HEK293 (cell line): ENCODE data around the gene FOXN3.
"Not testable (repeated sequence)": the region's sequence is repeated elsewhere in the genome, so short reads cannot be mapped to it uniquely, and the experiment has no call there.

ENCODE experiments used
- CTCF ChIP-seq: fragments of 450-650 bp; formaldehyde crosslinking; IDR thresholded peaks from 2 replicates; pipeline ENCODE4 v1.5.1; 2016; ENCODE audit warnings: missing biosample characterization, missing genetic modification characterization
- HOXC10 ChIP-seq: sonication (generic); formaldehyde crosslinking; IDR thresholded peaks from 2 replicates; pipeline ENCODE4 v1.8.1; 2023; ENCODE audit warnings: mild to moderate bottlenecking, missing genetic modification reagents
- ZNF629 ChIP-seq: fragments of 450-650 bp; formaldehyde crosslinking; IDR thresholded peaks from 2 replicates; pipeline ENCODE4 v1.5.1; 2017; ENCODE audit warnings: missing biosample characterization, missing genetic modification characterization
- ZNF654 ChIP-seq: fragments of 450-650 bp; formaldehyde crosslinking; IDR thresholded peaks from 2 replicates; pipeline ENCODE4 v1.5.1; 2016; ENCODE audit warnings: low read depth, missing biosample characterization, missing genetic modification characterization
- ZNF677 ChIP-seq: fragments of 450-650 bp; IDR thresholded peaks from 2 replicates; pipeline ENCODE4 v1.5.0; 2018; ENCODE audit warnings: missing biosample characterization, mild to moderate bottlenecking, missing genetic modification characterization, moderate library complexity
- ZNF692 ChIP-seq: fragments of 450-650 bp; formaldehyde crosslinking; IDR thresholded peaks from 2 replicates; pipeline ENCODE4 v1.5.1; 2016; ENCODE audit warnings: missing biosample characterization, missing genetic modification characterization
- TF ChIP-seq, protein P1 (sequence below): fragments of 450-650 bp; formaldehyde crosslinking; IDR thresholded peaks from 2 replicates; pipeline ENCODE4 v1.5.1; 2016; ENCODE audit warnings: missing biosample characterization, missing genetic modification characterization, low read depth

GRCh38 chr14:89111766-89112543 lies 305.1 kb downstream of the FOXN3 start:
- not testable (repeated sequence) for TF ChIP-seq ZNF677 (tag by site-specific recombination); ZNF629 (tag by site-specific recombination); CTCF (tag by site-specific recombination); HOXC10 (CRISPR knock-in tag); ZNF692 (tag by site-specific recombination); ZNF654 (tag by site-specific recombination)
- TF ChIP-seq, protein P1, sequence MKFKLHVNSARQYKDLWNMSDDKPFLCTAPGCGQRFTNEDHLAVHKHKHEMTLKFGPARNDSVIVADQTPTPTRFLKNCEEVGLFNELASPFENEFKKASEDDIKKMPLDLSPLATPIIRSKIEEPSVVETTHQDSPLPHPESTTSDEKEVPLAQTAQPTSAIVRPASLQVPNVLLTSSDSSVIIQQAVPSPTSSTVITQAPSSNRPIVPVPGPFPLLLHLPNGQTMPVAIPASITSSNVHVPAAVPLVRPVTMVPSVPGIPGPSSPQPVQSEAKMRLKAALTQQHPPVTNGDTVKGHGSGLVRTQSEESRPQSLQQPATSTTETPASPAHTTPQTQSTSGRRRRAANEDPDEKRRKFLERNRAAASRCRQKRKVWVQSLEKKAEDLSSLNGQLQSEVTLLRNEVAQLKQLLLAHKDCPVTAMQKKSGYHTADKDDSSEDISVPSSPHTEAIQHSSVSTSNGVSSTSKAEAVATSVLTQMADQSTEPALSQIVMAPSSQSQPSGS (tag by site-specific recombination), result not testable (repeated sequence)
